ENCODE data around the gene RERGL. TPM values are rescaled to one million over a fixed set of nuclear protein-coding genes. Genes with fewer than 3 reads are reported as not detected.

The RERGL gene
- not detected in 2 replicates for total RNA-seq

GRCh38 chr12:18090093-18090492 is at the start of gene RERGL:
TSS of gene RERGL (minus strand) at chr12:18090193. CDS start at chr12:18090140, 53 bp downstream.

Other genes starting within 250 kb of the RERGL start
- gene PIK3C2G, start 171.3 kb upstream of the RERGL start, total RNA-seq: not detected in 2 replicates